WTC11 (cell line): ENCODE results near the gene UGT2A1.

ENCODE experiments used
- FOXJ3 ChIP-seq: sonication (generic); formaldehyde crosslinking; IDR thresholded peaks from 2 replicates; pipeline ENCODE4 v1.9.0; 2021; ENCODE audit warnings: missing genetic modification reagents, mild to moderate bottlenecking, borderline replicate concordance
- GABPB1 ChIP-seq: sonication (generic); formaldehyde crosslinking; IDR thresholded peaks from 2 replicates; pipeline ENCODE4 v1.8.1; 2023; ENCODE audit warnings: mild to moderate bottlenecking, missing genetic modification reagents
- SMAD3 ChIP-seq: sonication (generic); formaldehyde crosslinking; IDR thresholded peaks from 2 replicates; pipeline ENCODE4 v1.8.0; 2022; ENCODE audit warnings: missing genetic modification reagents, mild to moderate bottlenecking, borderline replicate concordance
- SP1 ChIP-seq: sonication (generic); formaldehyde crosslinking; conservative IDR thresholded peaks from 2 replicates; pipeline ENCODE4 v1.8.1; 2022; ENCODE audit warnings: missing genetic modification reagents
- ZNF232 ChIP-seq: sonication (generic); formaldehyde crosslinking; IDR thresholded peaks from 2 replicates; pipeline ENCODE4 v1.8.0; 2022; ENCODE audit warnings: mild to moderate bottlenecking, missing genetic modification reagents
- ZNF317 ChIP-seq: sonication (generic); formaldehyde crosslinking; IDR thresholded peaks from 2 replicates; pipeline ENCODE4 v1.8.1; 2023; ENCODE audit warnings: low read depth, mild to moderate bottlenecking, moderate library complexity, missing genetic modification reagents, borderline replicate concordance
- TF ChIP-seq, protein P1 (sequence below): sonication (generic); formaldehyde crosslinking; IDR thresholded peaks from 2 replicates; pipeline ENCODE4 v1.8.0; 2022; ENCODE audit warnings: mild to moderate bottlenecking, missing genetic modification reagents
- TF ChIP-seq, protein P2 (sequence below): fragments of 200-600 bp; IDR thresholded peaks from 2 replicates; pipeline ENCODE4 v1.8.0; 2022; ENCODE audit warnings: antibody characterized with exemption
- TF ChIP-seq, protein P3 (sequence below): sonication (generic); formaldehyde crosslinking; IDR thresholded peaks from 2 replicates; pipeline ENCODE4 v1.8.0; 2023; ENCODE audit warnings: missing genetic modification reagents, mild to moderate bottlenecking, borderline replicate concordance
- TF ChIP-seq, protein P4 (sequence below): fragments of 250-450 bp; sonication (Bioruptor Pico); IDR thresholded peaks from 2 replicates; pipeline ENCODE4 v2.1.2; 2022; ENCODE audit warnings: mild to moderate bottlenecking, moderate library complexity

DNA sequence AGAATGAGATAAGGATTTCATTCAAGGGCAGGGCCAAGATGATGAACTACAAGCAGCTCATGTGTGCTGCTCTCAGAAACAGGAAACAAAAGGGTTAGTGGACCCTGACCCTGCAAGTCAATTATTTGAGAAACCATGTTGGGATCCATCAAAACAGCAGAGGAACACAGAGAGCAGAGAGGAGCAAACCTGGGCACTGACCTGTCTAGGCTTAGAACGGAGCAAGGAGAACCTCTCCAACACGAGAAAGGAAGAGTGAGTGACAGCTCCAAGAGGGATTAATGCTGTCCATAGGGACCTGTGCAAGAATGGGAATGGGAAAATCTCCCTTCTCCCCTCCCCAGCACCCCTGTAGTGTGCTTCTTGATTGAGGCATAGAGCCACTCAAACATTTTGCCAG, 103.4 kb downstream of the UGT2A1 start:
- TF ChIP-seq, protein P1, sequence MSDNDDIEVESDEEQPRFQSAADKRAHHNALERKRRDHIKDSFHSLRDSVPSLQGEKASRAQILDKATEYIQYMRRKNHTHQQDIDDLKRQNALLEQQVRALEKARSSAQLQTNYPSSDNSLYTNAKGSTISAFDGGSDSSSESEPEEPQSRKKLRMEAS, result no peak
- TF ChIP-seq, protein P2, sequence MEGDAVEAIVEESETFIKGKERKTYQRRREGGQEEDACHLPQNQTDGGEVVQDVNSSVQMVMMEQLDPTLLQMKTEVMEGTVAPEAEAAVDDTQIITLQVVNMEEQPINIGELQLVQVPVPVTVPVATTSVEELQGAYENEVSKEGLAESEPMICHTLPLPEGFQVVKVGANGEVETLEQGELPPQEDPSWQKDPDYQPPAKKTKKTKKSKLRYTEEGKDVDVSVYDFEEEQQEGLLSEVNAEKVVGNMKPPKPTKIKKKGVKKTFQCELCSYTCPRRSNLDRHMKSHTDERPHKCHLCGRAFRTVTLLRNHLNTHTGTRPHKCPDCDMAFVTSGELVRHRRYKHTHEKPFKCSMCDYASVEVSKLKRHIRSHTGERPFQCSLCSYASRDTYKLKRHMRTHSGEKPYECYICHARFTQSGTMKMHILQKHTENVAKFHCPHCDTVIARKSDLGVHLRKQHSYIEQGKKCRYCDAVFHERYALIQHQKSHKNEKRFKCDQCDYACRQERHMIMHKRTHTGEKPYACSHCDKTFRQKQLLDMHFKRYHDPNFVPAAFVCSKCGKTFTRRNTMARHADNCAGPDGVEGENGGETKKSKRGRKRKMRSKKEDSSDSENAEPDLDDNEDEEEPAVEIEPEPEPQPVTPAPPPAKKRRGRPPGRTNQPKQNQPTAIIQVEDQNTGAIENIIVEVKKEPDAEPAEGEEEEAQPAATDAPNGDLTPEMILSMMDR, result no peak
- TF ChIP-seq ZNF232 (no peak), FOXJ3 (no peak), ZNF317 (no peak), SP1 (CRISPR knock-in tag) (no peak), SMAD3 (CRISPR knock-in tag) (no peak), GABPB1 (CRISPR knock-in tag) (no peak)
- TF ChIP-seq, protein P3, sequence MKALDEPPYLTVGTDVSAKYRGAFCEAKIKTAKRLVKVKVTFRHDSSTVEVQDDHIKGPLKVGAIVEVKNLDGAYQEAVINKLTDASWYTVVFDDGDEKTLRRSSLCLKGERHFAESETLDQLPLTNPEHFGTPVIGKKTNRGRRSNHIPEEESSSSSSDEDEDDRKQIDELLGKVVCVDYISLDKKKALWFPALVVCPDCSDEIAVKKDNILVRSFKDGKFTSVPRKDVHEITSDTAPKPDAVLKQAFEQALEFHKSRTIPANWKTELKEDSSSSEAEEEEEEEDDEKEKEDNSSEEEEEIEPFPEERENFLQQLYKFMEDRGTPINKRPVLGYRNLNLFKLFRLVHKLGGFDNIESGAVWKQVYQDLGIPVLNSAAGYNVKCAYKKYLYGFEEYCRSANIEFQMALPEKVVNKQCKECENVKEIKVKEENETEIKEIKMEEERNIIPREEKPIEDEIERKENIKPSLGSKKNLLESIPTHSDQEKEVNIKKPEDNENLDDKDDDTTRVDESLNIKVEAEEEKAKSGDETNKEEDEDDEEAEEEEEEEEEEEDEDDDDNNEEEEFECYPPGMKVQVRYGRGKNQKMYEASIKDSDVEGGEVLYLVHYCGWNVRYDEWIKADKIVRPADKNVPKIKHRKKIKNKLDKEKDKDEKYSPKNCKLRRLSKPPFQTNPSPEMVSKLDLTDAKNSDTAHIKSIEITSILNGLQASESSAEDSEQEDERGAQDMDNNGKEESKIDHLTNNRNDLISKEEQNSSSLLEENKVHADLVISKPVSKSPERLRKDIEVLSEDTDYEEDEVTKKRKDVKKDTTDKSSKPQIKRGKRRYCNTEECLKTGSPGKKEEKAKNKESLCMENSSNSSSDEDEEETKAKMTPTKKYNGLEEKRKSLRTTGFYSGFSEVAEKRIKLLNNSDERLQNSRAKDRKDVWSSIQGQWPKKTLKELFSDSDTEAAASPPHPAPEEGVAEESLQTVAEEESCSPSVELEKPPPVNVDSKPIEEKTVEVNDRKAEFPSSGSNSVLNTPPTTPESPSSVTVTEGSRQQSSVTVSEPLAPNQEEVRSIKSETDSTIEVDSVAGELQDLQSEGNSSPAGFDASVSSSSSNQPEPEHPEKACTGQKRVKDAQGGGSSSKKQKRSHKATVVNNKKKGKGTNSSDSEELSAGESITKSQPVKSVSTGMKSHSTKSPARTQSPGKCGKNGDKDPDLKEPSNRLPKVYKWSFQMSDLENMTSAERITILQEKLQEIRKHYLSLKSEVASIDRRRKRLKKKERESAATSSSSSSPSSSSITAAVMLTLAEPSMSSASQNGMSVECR (CRISPR knock-in tag), result no peak
- TF ChIP-seq, protein P4, sequence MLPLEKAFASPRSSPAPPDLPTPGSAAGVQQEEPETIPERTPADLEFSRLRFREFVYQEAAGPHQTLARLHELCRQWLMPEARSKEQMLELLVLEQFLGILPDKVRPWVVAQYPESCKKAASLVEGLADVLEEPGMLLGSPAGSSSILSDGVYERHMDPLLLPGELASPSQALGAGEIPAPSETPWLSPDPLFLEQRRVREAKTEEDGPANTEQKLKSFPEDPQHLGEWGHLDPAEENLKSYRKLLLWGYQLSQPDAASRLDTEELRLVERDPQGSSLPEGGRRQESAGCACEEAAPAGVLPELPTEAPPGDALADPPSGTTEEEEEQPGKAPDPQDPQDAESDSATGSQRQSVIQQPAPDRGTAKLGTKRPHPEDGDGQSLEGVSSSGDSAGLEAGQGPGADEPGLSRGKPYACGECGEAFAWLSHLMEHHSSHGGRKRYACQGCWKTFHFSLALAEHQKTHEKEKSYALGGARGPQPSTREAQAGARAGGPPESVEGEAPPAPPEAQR (CRISPR knock-in tag), result no peak
